Testis (tissue), 3 donors: ENCODE data around the gene ANXA6. TPM values are rescaled to one million over a fixed set of nuclear protein-coding genes. Genes with fewer than 3 reads are reported as not detected.

Source experiments
- DNase-seq: peaks from one replicate; pipeline ENCODE4 v3.0.0-alpha.2; 2019
- H3K27ac ChIP-seq, 2 donors: fragments of 200-600 bp; sonication (generic); one replicate each; pipeline ENCODE4 v1.5.1; 2019
- H3K27me3 ChIP-seq: fragments of 200-600 bp; sonication (generic); one replicate; pipeline ENCODE4 v1.5.1; 2019
- H3K36me3 ChIP-seq: fragments of 200-600 bp; sonication (generic); one replicate; pipeline ENCODE4 v1.5.1; 2017; ENCODE audit warnings: low read depth; ENCODE audit errors: missing control alignments
- H3K4me1 ChIP-seq: fragments of 200-600 bp; sonication (generic); one replicate; pipeline ENCODE4 v1.5.1; 2019
- H3K4me3 ChIP-seq, 2 donors: fragments of 200-600 bp; sonication (generic); one replicate each; pipeline ENCODE4 v1.5.1; 2017 to 2019
- H3K9me3 ChIP-seq: fragments of 200-600 bp; sonication (generic); one replicate; pipeline ENCODE4 v1.5.1; 2017
- CTCF ChIP-seq, 3 experiments: fragments of 450-650 bp in 2 of 3; fragments of 200-600 bp in 1 of 3; sonication (generic) in 1 of 3; IDR thresholded peaks; one replicate each; pipeline ENCODE4 v1.5.1; 2016 to 2019; ENCODE audit warnings: antibody characterized with exemption in 3 of 3, mild to moderate bottlenecking in 2 of 3, moderate library complexity in 1 of 3
- POLR2A ChIP-seq: fragments of 450-650 bp; IDR thresholded peaks from one replicate; pipeline ENCODE4 v1.6.1; 2017; ENCODE audit warnings: antibody characterized with exemption, mild to moderate bottlenecking, moderate library complexity
- WGBS, 2 donors: methylation state at CpG; one replicate each; pipeline ENCODE4 v1.1.5; 2018; 5-methylcytosine and 5-hydroxymethylcytosine counted together
- intact Hi-C: fragments of 100-400 bp; cut with DNase I; formaldehyde crosslinking; loops from one replicate; pipeline ENCODE4 v1.15.1; 2023; ENCODE audit warnings: low total_unique reads
- polyA plus RNA-seq: library from polyadenylated mRNA; stranded (reverse); fragments of 350-450 nt; fragmentation: Illumina TruSeq; extraction: RNeasy Lipid Tissue Mini Kit (QIAGEN cat#74804); gene quantifications from one replicate; pipeline ENCODE4 v1.2.3, GENCODE V29; 2014; ENCODE audit warnings: low read depth, low replicate concordance; ENCODE audit not compliant: insufficient read depth
- total RNA-seq, 2 donors: library from RNA; depleted of rRNA; stranded (reverse); fragments of >200 nt; gene quantifications; one replicate each; pipeline ENCODE4 v1.2.3, GENCODE V29; 2016

Gene ANXA6
- total and polyA plus RNA-seq, 3 donors from 2014 or later, result 116 to 180 (median 152) TPM

- no peak for DNase-seq
- Histone ChIP-seq H3K27ac (no peak overlapping the region), H3K4me3 (no peak overlapping the region), H3K9me3 (no peaks in the 10 kb centered on the region), H3K36me3 (no peaks in the 10 kb centered on the region), H3K4me1 (peaks cover 17% of the 10 kb centered on the region), H3K27me3 (no peaks in the 10 kb centered on the region)
- 89 to 96% methylated on average over 10 of the region's 10 CpGs for WGBS, 2 donors
- intact Hi-C loops, result no loop called here
- TF ChIP-seq CTCF (IDR thresholded peaks at IDR 0.05) (no peak), POLR2A (no peak)
Observed at GRCh38 chr5:151137067-151137825, 20.3 kb downstream of the ANXA6 start.

- no peak overlapping the region for H3K27ac ChIP-seq
Observed at GRCh38 chr5:151134228-151134627, 23.4 kb downstream of the ANXA6 start.

GRCh38 chr5:151132963-151133362 lies 24.6 kb downstream of the ANXA6 start:
- no peak for DNase-seq
- Histone ChIP-seq H3K27me3 (no peaks in the 10 kb centered on the region), H3K4me3 (no peak overlapping the region), H3K4me1 (no peaks in the 10 kb centered on the region), H3K36me3 (no peaks in the 10 kb centered on the region), H3K9me3 (no peaks in the 10 kb centered on the region), H3K27ac (no peak overlapping the region)
- intact Hi-C loops, result no loop called here
- TF ChIP-seq POLR2A (no peak), CTCF (IDR thresholded peaks at IDR 0.05) (no peak)
- WGBS, 2 donors, result 47 to 86% methylated on average over 4 of the region's 4 CpGs

More at GRCh38 chr5:151134228-151134627, 23.4 kb downstream of the ANXA6 start:
- Histone ChIP-seq H3K27me3 (no peaks in the 10 kb centered on the region), H3K36me3 (no peaks in the 10 kb centered on the region), H3K4me1 (no peaks in the 10 kb centered on the region), H3K9me3 (no peaks in the 10 kb centered on the region), H3K4me3 (no peak overlapping the region)
- TF ChIP-seq POLR2A (no peak), CTCF (IDR thresholded peaks at IDR 0.05) (no peak)
- intact Hi-C loops, result no loop called here
- no peak for DNase-seq
- 89% methylated on average over 3 of the region's 3 CpGs for WGBS, 2 donors

GRCh38 chr5:151130922-151131891 lies 26.4 kb downstream of the ANXA6 start:
- Histone ChIP-seq H3K27ac (no peak overlapping the region), H3K4me3 (no peak overlapping the region), H3K9me3 (no peaks in the 10 kb centered on the region), H3K36me3 (no peaks in the 10 kb centered on the region), H3K4me1 (no peaks in the 10 kb centered on the region), H3K27me3 (no peaks in the 10 kb centered on the region)
- intact Hi-C loops, result no loop called here
- no peak for TF ChIP-seq POLR2A
- no peak for DNase-seq
- WGBS, 2 donors, result 87 to 90% methylated on average over 12 to 13 of the region's 13 CpGs

- Histone ChIP-seq H3K4me1 (no peaks in the 10 kb centered on the region), H3K27ac (no peak overlapping the region), H3K4me3 (no peak overlapping the region), H3K36me3 (no peaks in the 10 kb centered on the region), H3K27me3 (no peaks in the 10 kb centered on the region), H3K9me3 (no peaks in the 10 kb centered on the region)
- intact Hi-C loops, result no loop called here
- DNase-seq, result no peak
- TF ChIP-seq POLR2A (no peak), CTCF (IDR thresholded peaks at IDR 0.05) (no peak)
- WGBS, 2 donors, result 87 to 95% methylated on average over 8 of the region's 8 CpGs
Observed at GRCh38 chr5:151130235-151130921, 27.2 kb downstream of the ANXA6 start.
